Breast epithelium (tissue), 4 donors: ENCODE measurements around the gene METRN. TPM values are rescaled to one million over a fixed set of nuclear protein-coding genes. Genes with fewer than 3 reads are reported as not detected.
A peak's percentile ranks its signal among the peaks of the same experiment; 100 is the strongest.
"Not testable (repeated sequence)": the region's sequence is repeated elsewhere in the genome, so short reads cannot be mapped to it uniquely, and the experiment has no call there.

Experiments used
- DNase-seq, 2 donors: peaks; one replicate each; pipeline ENCODE4 v3.0.0-alpha.2; 2019; ENCODE audit warnings: low spot score in 2 of 2
- H3K27ac ChIP-seq, 2 donors: fragments of 200-600 bp; sonication (generic) in 1 of 2; one replicate each; pipeline ENCODE4 v1.5.1; 2016 to 2019; ENCODE audit warnings: mild to moderate bottlenecking in 1 of 2
- H3K27me3 ChIP-seq, 2 donors: fragments of 200-600 bp; sonication (generic) in 1 of 2; one replicate each; pipeline versions ENCODE4 v1.5.1 to v1.6.0; 2017 to 2019; ENCODE audit warnings: control low read depth in 1 of 2, mild to moderate bottlenecking in 1 of 2
- H3K36me3 ChIP-seq: fragments of 200-600 bp; one replicate; pipeline ENCODE4 v1.5.1; 2019
- H3K4me1 ChIP-seq, 2 donors: fragments of 200-600 bp; sonication (generic); one replicate each; pipeline ENCODE4 v1.5.1; 2016 to 2019; ENCODE audit warnings: control low read depth in 1 of 2
- H3K4me3 ChIP-seq, 3 donors: fragments of 200-600 bp; sonication (generic); 1 replicate in 2 of 3; 2 replicates in 1 of 3; pipeline ENCODE4 v1.5.1; 2016 to 2019; ENCODE audit warnings: mild to moderate bottlenecking in 3 of 3, moderate library complexity in 2 of 3
- H3K9me3 ChIP-seq, 2 donors: fragments of 200-600 bp; sonication (generic) in 1 of 2; one replicate each; pipeline ENCODE4 v1.5.1; 2016 to 2019; ENCODE audit warnings: control low read depth in 1 of 2
- CTCF ChIP-seq, 3 donors: fragments of 450-650 bp; IDR thresholded peaks; one replicate each; pipeline ENCODE4 v1.5.1; 2016 to 2017; ENCODE audit warnings: antibody characterized with exemption in 3 of 3, mild to moderate bottlenecking in 3 of 3, moderate library complexity in 3 of 3
- POLR2A ChIP-seq: fragments of 450-650 bp; IDR thresholded peaks from one replicate; pipeline ENCODE4 v1.6.1; 2016; ENCODE audit warnings: antibody characterized with exemption, mild to moderate bottlenecking, moderate library complexity
- POLR2AphosphoS5 ChIP-seq, 3 donors: sonication (generic); formaldehyde crosslinking; IDR thresholded peaks; one replicate each; pipeline ENCODE4 v1.6.1; 2017; ENCODE audit warnings: antibody characterized with exemption in 3 of 3
- intact Hi-C: fragments of 100-400 bp; cut with DNase I; formaldehyde crosslinking; loops from one replicate; pipeline ENCODE4 v1.15.1; 2023; ENCODE audit warnings: low total_unique reads
- total RNA-seq, 3 donors: library from RNA; depleted of rRNA; stranded (reverse); fragments of >200 nt; gene quantifications; one replicate each; pipeline ENCODE4 v1.1.0, GENCODE V29; 2016

The METRN gene
- total RNA-seq, 3 donors from 2014 or later: 23.6 to 30.2 (median 24.3) TPM

- TF ChIP-seq POLR2AphosphoS5 (IDR thresholded peaks at IDR 0.05) (no peak), CTCF (IDR thresholded peaks at IDR 0.05) (no peak), POLR2A (no peak)
- intact Hi-C loops: no loop called here
- no peaks in the 10 kb centered on the region for H3K27me3 ChIP-seq
Measured at GRCh38 chr16:736936-737481, 22.1 kb downstream of the METRN start.

GRCh38 chr16:739560-740458 is 24.9 kb downstream of the METRN start:
- Histone ChIP-seq H3K4me1 (peaks cover 0 to 7% of the 10 kb centered on the region in 2 donors), H3K27ac (peak overlapping the region in 1 of 2 donors; percentile 85), H3K27me3 (no peaks in the 10 kb centered on the region), H3K9me3 (no peaks in the 10 kb centered on the region), H3K36me3 (no peaks in the 10 kb centered on the region), H3K4me3 (peak overlapping the region; percentile 66 to 92 (median 83))
- no peak for TF ChIP-seq POLR2A
- TF ChIP-seq CTCF (IDR thresholded peaks at IDR 0.05): no peak
- TF ChIP-seq POLR2AphosphoS5 (IDR thresholded peaks at IDR 0.05): no peak
- intact Hi-C loops: no loop called here
- no peak for DNase-seq

More at GRCh38 chr16:736936-737481, 22.1 kb downstream of the METRN start:
- no peak for DNase-seq
- H3K36me3 ChIP-seq: no peaks in the 10 kb centered on the region
- no peaks in the 10 kb centered on the region for H3K9me3 ChIP-seq
- H3K4me3 ChIP-seq: no peak overlapping the region
- H3K27ac ChIP-seq: no peak overlapping the region
- peaks cover 0 to 7% of the 10 kb centered on the region in 2 donors for H3K4me1 ChIP-seq

- no peaks in the 10 kb centered on the region for H3K9me3 ChIP-seq
- intact Hi-C loops: no loop called here
- no peaks in the 10 kb centered on the region for H3K27me3 ChIP-seq
- H3K27ac ChIP-seq: peak overlapping the region; percentile 84 to 85
- H3K4me3 ChIP-seq: peak overlapping the region; percentile 66 to 92 (median 83)
- no peak for TF ChIP-seq POLR2AphosphoS5 (IDR thresholded peaks at IDR 0.05)
- TF ChIP-seq POLR2A: no peak
- H3K36me3 ChIP-seq: no peaks in the 10 kb centered on the region
- DNase-seq: no peak
- H3K4me1 ChIP-seq: peaks cover 0 to 7% of the 10 kb centered on the region in 2 donors
Measured at GRCh38 chr16:740459-740763, 25.5 kb downstream of the METRN start.

GRCh38 chr16:740764-741505 is 26.0 kb downstream of the METRN start, which contains the start of gene CIAO3:
Gene CIAO3, minus strand, starts transcription at chr16:740997. Its CDS starts 12 bp downstream, at chr16:740985.
- Histone ChIP-seq H3K4me3 (peak within 1 kb of the TSS; percentile 66 to 92 (median 83)), H3K36me3 (no peaks in the 10 kb centered on the region), H3K4me1 (peaks cover 0 to 7% of the 10 kb centered on the region in 2 donors), H3K27me3 (no peaks in the 10 kb centered on the region), H3K27ac (peak within 1 kb of the TSS; percentile 84 to 85), H3K9me3 (no peaks in the 10 kb centered on the region)
- intact Hi-C loops: no loop called here
- DNase-seq: peak; percentile 81 to 92
- TF ChIP-seq POLR2A: peak; percentile 42
- TF ChIP-seq CTCF (IDR thresholded peaks at IDR 0.05): peak; percentile 87 to 98 (median 94)
- TF ChIP-seq POLR2AphosphoS5 (IDR thresholded peaks at IDR 0.05): peak; percentile 95 to 100 (median 100)

GRCh38 chr16:741986-742629 is 27.2 kb downstream of the METRN start:
- H3K27ac ChIP-seq: no peak overlapping the region
- intact Hi-C loops: no loop called here
- no peaks in the 10 kb centered on the region for H3K27me3 ChIP-seq
- no peak overlapping the region for H3K4me3 ChIP-seq
- no peak for DNase-seq
- peaks cover 0 to 7% of the 10 kb centered on the region in 2 donors for H3K4me1 ChIP-seq
- no peak for TF ChIP-seq POLR2AphosphoS5 (IDR thresholded peaks at IDR 0.05)
- no peak for TF ChIP-seq POLR2A
- no peak for TF ChIP-seq CTCF (IDR thresholded peaks at IDR 0.05)
- H3K36me3 ChIP-seq: no peaks in the 10 kb centered on the region
- no peaks in the 10 kb centered on the region for H3K9me3 ChIP-seq

- H3K27me3 ChIP-seq, H3K27ac ChIP-seq, H3K4me3 ChIP-seq, H3K4me1 ChIP-seq, H3K9me3 ChIP-seq, intact Hi-C loops, DNase-seq, H3K36me3 ChIP-seq: not testable (repeated sequence)
Measured at GRCh38 chr16:742894-743293, 28.0 kb downstream of the METRN start.
